KMS-11 (cell line): ENCODE results near the gene LAGE3.

Experiments
- H2AFZ ChIP-seq: fragments of 200-600 bp; sonication (generic); 2 replicates; pipeline ENCODE4 v1.6.1; 2016; ENCODE audit warnings: antibody characterized with exemption, mixed run types, low read depth
- H3K27ac ChIP-seq: fragments of 200-600 bp; sonication (generic); 2 replicates; pipeline ENCODE4 v1.6.1; 2016; ENCODE audit warnings: mild to moderate bottlenecking, mixed run types
- H3K27me3 ChIP-seq: fragments of 200-600 bp; sonication (generic); 2 replicates; pipeline ENCODE4 v1.6.1; 2017; ENCODE audit warnings: mild to moderate bottlenecking, low read depth, mixed run types, moderate library complexity; ENCODE audit not compliant: insufficient read depth
- H3K36me3 ChIP-seq: fragments of 200-600 bp; sonication (generic); 2 replicates; pipeline ENCODE4 v1.6.1; 2017; ENCODE audit warnings: mild to moderate bottlenecking, mixed run types; ENCODE audit not compliant: insufficient read depth
- H3K4me1 ChIP-seq: fragments of 200-600 bp; sonication (generic); 2 replicates; pipeline ENCODE4 v1.6.1; 2016; ENCODE audit warnings: mild to moderate bottlenecking, low read depth, mixed run types; ENCODE audit not compliant: poor library complexity, severe bottlenecking
- H3K4me2 ChIP-seq: fragments of 200-600 bp; sonication (generic); 2 replicates; pipeline ENCODE4 v1.7.0; 2016; ENCODE audit warnings: mild to moderate bottlenecking, mixed run types
- H3K4me3 ChIP-seq: fragments of 200-600 bp; sonication (generic); IDR thresholded peaks from 2 replicates; pipeline ENCODE4 v1.6.1; 2017; ENCODE audit warnings: low read depth, low read length, mixed read lengths; ENCODE audit not compliant: insufficient read depth
- H3K79me2 ChIP-seq: fragments of 200-600 bp; sonication (generic); 2 replicates; pipeline ENCODE4 v1.6.1; 2016; ENCODE audit warnings: low read depth, mixed run types; ENCODE audit not compliant: insufficient read depth
- H3K9ac ChIP-seq: fragments of 200-600 bp; sonication (generic); 2 replicates; pipeline ENCODE4 v1.6.1; 2016; ENCODE audit warnings: mild to moderate bottlenecking, mixed run types
- H4K20me1 ChIP-seq: fragments of 200-600 bp; sonication (generic); 2 replicates; pipeline ENCODE4 v1.6.1; 2016; ENCODE audit warnings: mild to moderate bottlenecking, mixed run types; ENCODE audit not compliant: insufficient read depth
- TF ChIP-seq, protein P1 (sequence below): fragments of 200-600 bp; sonication (generic); conservative IDR thresholded peaks from 2 replicates; pipeline ENCODE4 v1.6.1; 2017; ENCODE audit warnings: low read depth, mild to moderate bottlenecking, antibody characterized with exemption, low read length, moderate library complexity, mixed read lengths

LAGE3 gene

DNA sequence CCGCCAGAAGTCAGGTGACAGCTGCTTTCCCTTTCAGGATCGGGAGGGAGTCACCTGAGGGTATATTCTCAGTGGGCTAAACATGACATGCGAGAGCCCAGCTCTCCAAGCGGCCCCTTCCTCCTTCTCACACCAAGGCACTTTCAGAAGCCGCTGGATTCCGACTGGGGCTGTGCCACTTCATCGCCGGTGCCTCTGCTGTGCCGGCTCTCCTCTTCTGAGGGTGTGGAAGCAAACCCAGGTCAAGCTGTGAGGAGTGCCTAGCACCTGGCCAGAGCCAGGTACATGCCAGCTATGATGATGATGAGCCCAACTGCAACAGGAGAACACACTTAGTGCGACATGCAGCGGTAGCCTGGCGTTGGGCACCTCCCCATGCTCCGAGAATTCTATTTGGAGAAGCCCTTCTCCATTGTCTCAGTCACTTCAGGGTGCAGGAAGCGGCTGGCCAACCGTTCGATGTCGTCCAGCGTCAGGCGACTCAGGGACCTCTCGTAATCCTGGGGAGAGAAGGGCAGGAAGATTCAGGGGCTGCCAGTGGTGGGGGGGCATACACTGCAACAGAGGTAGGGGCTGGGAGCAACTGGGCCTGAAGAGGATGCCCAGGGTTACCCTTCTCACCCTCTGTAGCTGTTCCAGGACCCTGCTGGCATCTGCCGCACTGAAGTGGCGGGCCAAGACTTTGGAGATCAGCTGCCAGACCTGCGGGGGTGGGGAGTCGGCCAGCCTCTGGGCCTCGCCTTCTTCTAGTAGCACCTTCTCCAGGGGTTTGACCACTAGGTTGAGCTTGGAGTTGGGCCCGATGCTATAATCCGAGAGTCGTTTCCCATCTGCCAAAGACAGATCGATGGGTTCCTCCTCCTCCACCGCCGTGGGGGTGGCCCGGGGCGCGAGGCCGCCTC lies 6.3 kb upstream of the LAGE3 start:
- H3K4me1 ChIP-seq = no peaks in the 10 kb centered on the region
- peak overlapping the region; percentile 44; the same call in 1 of the 2 replicates for H3K27ac ChIP-seq
- H3K27me3 ChIP-seq = no peaks in the 10 kb centered on the region
- no peak overlapping the region for H3K4me3 ChIP-seq
- peaks cover 13% of the 10 kb centered on the region; the same call in 1 of the 2 replicates for H3K79me2 ChIP-seq
- no peaks in the 10 kb centered on the region for H3K36me3 ChIP-seq
- peak overlapping the region; percentile 44; the same call in 1 of the 2 replicates for H2AFZ ChIP-seq
- TF ChIP-seq, protein P1, sequence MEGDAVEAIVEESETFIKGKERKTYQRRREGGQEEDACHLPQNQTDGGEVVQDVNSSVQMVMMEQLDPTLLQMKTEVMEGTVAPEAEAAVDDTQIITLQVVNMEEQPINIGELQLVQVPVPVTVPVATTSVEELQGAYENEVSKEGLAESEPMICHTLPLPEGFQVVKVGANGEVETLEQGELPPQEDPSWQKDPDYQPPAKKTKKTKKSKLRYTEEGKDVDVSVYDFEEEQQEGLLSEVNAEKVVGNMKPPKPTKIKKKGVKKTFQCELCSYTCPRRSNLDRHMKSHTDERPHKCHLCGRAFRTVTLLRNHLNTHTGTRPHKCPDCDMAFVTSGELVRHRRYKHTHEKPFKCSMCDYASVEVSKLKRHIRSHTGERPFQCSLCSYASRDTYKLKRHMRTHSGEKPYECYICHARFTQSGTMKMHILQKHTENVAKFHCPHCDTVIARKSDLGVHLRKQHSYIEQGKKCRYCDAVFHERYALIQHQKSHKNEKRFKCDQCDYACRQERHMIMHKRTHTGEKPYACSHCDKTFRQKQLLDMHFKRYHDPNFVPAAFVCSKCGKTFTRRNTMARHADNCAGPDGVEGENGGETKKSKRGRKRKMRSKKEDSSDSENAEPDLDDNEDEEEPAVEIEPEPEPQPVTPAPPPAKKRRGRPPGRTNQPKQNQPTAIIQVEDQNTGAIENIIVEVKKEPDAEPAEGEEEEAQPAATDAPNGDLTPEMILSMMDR = no peak
- H3K4me2 ChIP-seq = peak overlapping the region; percentile 57
- H3K9ac ChIP-seq = peak overlapping the region; percentile 70; the same call in 1 of the 2 replicates
- H4K20me1 ChIP-seq = no peaks in the 10 kb centered on the region

DNA sequence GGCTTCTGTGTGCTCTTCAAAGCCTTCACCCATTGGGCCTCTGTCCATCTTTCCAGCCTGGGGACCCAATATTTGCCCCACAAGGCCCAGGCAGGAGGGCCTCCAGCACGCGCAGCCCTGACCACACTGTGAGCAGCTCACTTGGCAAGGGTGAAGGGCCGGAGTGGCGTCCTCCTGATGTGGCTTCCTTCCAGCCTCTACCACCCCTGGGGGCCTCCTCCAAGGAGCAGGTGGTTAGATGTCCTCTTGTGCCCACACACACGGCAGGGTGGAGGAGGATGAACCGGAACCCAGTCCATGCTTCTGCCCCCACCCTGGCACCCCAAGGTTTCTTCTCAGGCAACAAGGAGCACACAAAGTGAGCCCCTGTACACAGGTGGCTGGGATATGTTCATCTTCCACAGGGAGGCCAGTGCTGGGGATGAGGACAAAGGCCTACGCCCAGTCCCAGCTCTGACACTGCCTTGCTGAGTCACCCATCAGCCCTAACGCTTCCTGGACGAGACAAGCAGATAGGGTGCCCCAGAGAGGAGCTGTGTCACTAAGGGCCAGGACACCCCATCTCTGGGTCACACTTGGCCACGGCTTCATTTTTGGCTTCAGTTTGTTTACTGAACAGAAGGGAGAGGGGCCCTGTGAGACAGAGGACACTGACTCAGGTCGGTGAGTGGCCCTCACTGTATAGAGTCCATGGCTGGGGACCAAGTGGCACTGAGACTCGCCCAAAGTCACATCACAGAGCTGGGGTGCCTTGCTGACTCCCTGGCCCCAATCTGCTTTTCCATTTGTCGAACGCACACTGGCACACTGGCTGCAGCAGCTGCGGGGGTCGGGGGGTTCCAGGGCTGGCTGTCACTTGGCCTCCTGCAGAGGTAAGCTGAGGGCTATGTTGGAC lies 5.4 kb upstream of the LAGE3 start:
- H3K4me1 ChIP-seq = peaks cover 9% of the 10 kb centered on the region
- no peaks in the 10 kb centered on the region for H4K20me1 ChIP-seq
- no peak overlapping the region for H3K4me3 ChIP-seq
- no peak overlapping the region for H2AFZ ChIP-seq
- H3K9ac ChIP-seq = no peak overlapping the region
- H3K27me3 ChIP-seq = no peaks in the 10 kb centered on the region
- 0 out of 2 replicates have a peak overlapping the region, but pooled peaks have one; percentile 57 for H3K4me2 ChIP-seq
- peaks cover 13% of the 10 kb centered on the region; the same call in 1 of the 2 replicates for H3K79me2 ChIP-seq
- no peak overlapping the region for H3K27ac ChIP-seq
- no peaks in the 10 kb centered on the region for H3K36me3 ChIP-seq
- TF ChIP-seq, protein P1 = no peak

DNA sequence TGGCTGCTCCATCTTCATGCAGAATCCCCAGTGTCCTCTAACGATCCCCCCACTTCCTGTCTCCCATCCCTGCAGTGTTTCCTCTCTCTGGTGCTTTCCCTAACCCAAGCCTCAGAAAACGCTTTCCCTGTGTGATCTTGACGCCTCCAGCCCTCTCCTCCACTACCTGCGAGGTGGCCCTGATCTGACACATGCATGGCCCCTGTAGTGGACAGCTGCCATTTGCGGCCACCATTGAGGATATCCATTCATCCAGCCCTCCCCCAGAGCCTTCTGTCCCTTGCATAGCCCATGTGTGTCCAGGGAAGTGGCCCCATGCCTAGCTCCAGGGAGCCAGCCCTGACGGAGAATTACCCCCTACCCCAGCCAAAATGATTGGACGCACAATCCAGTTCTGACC lies 4.2 kb upstream of the LAGE3 start:
- Histone ChIP-seq H3K9ac (no peak overlapping the region), H3K36me3 (no peaks in the 10 kb centered on the region), H3K27me3 (no peaks in the 10 kb centered on the region), H3K4me3 (no peak overlapping the region), H3K79me2 (peaks cover 13% of the 10 kb centered on the region; the same call in 1 of the 2 replicates), H4K20me1 (no peaks in the 10 kb centered on the region), H3K4me1 (peaks cover 11% of the 10 kb centered on the region), H3K4me2 (no peak overlapping the region), H2AFZ (no peak overlapping the region), H3K27ac (no peak overlapping the region)
- TF ChIP-seq, protein P1 = no peak

DNA sequence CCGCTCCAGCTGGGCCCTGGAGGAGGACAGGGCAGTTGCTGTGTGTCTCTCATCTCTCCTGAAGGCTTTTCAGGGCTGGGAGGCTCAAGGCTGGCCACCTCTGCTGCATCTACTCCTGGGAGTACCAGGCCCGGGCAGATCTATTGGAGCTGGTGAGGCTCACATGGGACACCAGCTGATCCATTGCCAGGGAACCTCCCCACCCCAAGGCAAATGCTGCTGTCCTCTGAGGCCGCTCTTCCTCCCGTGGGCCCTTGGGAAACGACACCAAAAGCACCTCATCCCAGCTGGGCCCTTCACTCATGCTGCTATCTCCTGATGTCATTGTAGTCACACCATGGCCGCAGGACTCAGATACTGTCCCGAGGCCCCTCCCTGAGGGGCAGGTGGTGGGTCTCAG lies 3.7 kb upstream of the LAGE3 start:
- no peak overlapping the region for H3K9ac ChIP-seq
- H3K4me2 ChIP-seq = no peak overlapping the region
- H3K4me3 ChIP-seq = no peak overlapping the region
- no peaks in the 10 kb centered on the region for H4K20me1 ChIP-seq
- H2AFZ ChIP-seq = no peak overlapping the region
- H3K36me3 ChIP-seq = no peaks in the 10 kb centered on the region
- H3K27me3 ChIP-seq = no peaks in the 10 kb centered on the region
- peaks cover 11% of the 10 kb centered on the region for H3K4me1 ChIP-seq
- TF ChIP-seq, protein P1 = no peak
- H3K27ac ChIP-seq = no peak overlapping the region
- H3K79me2 ChIP-seq = peaks cover 13% of the 10 kb centered on the region; the same call in 1 of the 2 replicates
